ENCODE data around the gene SEC11C. TPM values are rescaled to one million over a fixed set of nuclear protein-coding genes. Genes with fewer than 3 reads are reported as not detected.

The SEC11C gene
- 10 to 100 TPM; 25.9 to 48.0 (median 34.4) TPM for total RNA-seq

- peak; percentile 97 for DNase-seq (ENCODE audit: low spot score in 2 of 2)
Measured at GRCh38 chr18:59139615-59140301, at the start of gene SEC11C. Gene SEC11C (plus strand): TSS chr18:59139884. CDS start chr18:59139949, 65 bp downstream.

GRCh38 chr18:59090966-59091603 is 48.6 kb upstream of the SEC11C start:
- H3K4me1 ChIP-seq = no peaks in the 10 kb centered on the region
- H3K4me3 ChIP-seq = no peak overlapping the region
- 90% methylated on average over 5 of the region's 5 CpGs for WGBS
- DNase-seq (ENCODE audit: low spot score in 2 of 2) = no peak
- no peaks in the 10 kb centered on the region for H3K36me3 ChIP-seq
- TF ChIP-seq CTCF (IDR thresholded peaks at IDR 0.05) (no peak), POLR2AphosphoS5 (IDR thresholded peaks at IDR 0.05) (no peak), POLR2A (IDR thresholded peaks at IDR 0.05) (no peak), EP300 (IDR thresholded peaks at IDR 0.05) (no peak)
- peaks cover 5% of the 10 kb centered on the region for H3K27me3 ChIP-seq
- H3K27ac ChIP-seq = no peak overlapping the region
- no peaks in the 10 kb centered on the region for H3K9me3 ChIP-seq

More at GRCh38 chr18:59139615-59140301, at the start of gene SEC11C:
- Histone ChIP-seq H3K4me3 (peak within 1 kb of the TSS; percentile 77), H3K27me3 (peaks cover 6% of the 10 kb centered on the region), H3K36me3 (no peaks in the 10 kb centered on the region), H3K9me3 (no peaks in the 10 kb centered on the region), H3K27ac (peak within 1 kb of the TSS; percentile 87), H3K4me1 (peaks cover 19% of the 10 kb centered on the region)
- WGBS = 0% methylated on average over 23 of the region's 55 CpGs
- TF ChIP-seq POLR2AphosphoS5 (IDR thresholded peaks at IDR 0.05) (peak in 1 of 3 donors; percentile 50), CTCF (IDR thresholded peaks at IDR 0.05) (no peak), EP300 (IDR thresholded peaks at IDR 0.05) (no peak), POLR2A (IDR thresholded peaks at IDR 0.05) (no peak)

GRCh38 chr18:59093668-59094067 is 46.0 kb upstream of the SEC11C start:
- H3K4me1 ChIP-seq = no peaks in the 10 kb centered on the region
- no peak overlapping the region for H3K4me3 ChIP-seq
- TF ChIP-seq POLR2AphosphoS5 (IDR thresholded peaks at IDR 0.05) (no peak), POLR2A (IDR thresholded peaks at IDR 0.05) (no peak), EP300 (IDR thresholded peaks at IDR 0.05) (no peak), CTCF (IDR thresholded peaks at IDR 0.05) (no peak)
- no peak overlapping the region for H3K27ac ChIP-seq
- no peaks in the 10 kb centered on the region for H3K9me3 ChIP-seq
- H3K36me3 ChIP-seq = no peaks in the 10 kb centered on the region
- no peak for DNase-seq (ENCODE audit: low spot score in 2 of 2)
- WGBS = 91% methylated on average over 6 of the region's 7 CpGs
- H3K27me3 ChIP-seq = peaks cover 5% of the 10 kb centered on the region

- no peaks in the 10 kb centered on the region for H3K27me3 ChIP-seq
- H3K4me1 ChIP-seq = no peaks in the 10 kb centered on the region
- H3K27ac ChIP-seq = no peak overlapping the region
- DNase-seq (ENCODE audit: low spot score in 2 of 2) = no peak
- H3K9me3 ChIP-seq = no peaks in the 10 kb centered on the region
- no peak overlapping the region for H3K4me3 ChIP-seq
- WGBS = 92% methylated on average over 5 of the region's 5 CpGs
- no peak for TF ChIP-seq CTCF (IDR thresholded peaks at IDR 0.05)
- TF ChIP-seq POLR2A (IDR thresholded peaks at IDR 0.05) = no peak
- no peak for TF ChIP-seq POLR2AphosphoS5 (IDR thresholded peaks at IDR 0.05)
- TF ChIP-seq EP300 (IDR thresholded peaks at IDR 0.05) = no peak
- no peaks in the 10 kb centered on the region for H3K36me3 ChIP-seq
Measured at GRCh38 chr18:59094569-59094968, 45.1 kb upstream of the SEC11C start.

GRCh38 chr18:59096098-59096789 is 43.4 kb upstream of the SEC11C start:
- no peaks in the 10 kb centered on the region for H3K9me3 ChIP-seq
- H3K27ac ChIP-seq = no peak overlapping the region
- TF ChIP-seq EP300 (IDR thresholded peaks at IDR 0.05) = no peak
- TF ChIP-seq POLR2A (IDR thresholded peaks at IDR 0.05) = no peak
- no peaks in the 10 kb centered on the region for H3K36me3 ChIP-seq
- H3K4me3 ChIP-seq = no peak overlapping the region
- 81% methylated on average over 7 of the region's 7 CpGs for WGBS
- H3K27me3 ChIP-seq = peaks cover 3% of the 10 kb centered on the region
- no peak for DNase-seq (ENCODE audit: low spot score in 2 of 2)
- H3K4me1 ChIP-seq = no peaks in the 10 kb centered on the region
